Fibroblast of skin of right quadriceps (primary cell): ENCODE results near the gene MIAT.

Experiments
- DNase-seq: peaks from one replicate; pipeline ENCODE4 v3.0.0-alpha.2; 2013

Gene MIAT

GRCh38 chr22:26632422-26633155, 24.8 kb upstream of the MIAT start:
- no peak for DNase-seq

GRCh38 chr22:26634189-26634588, 23.2 kb upstream of the MIAT start:
- no peak for DNase-seq

GRCh38 chr22:26635117-26635516, 22.3 kb upstream of the MIAT start:
- no peak for DNase-seq

- DNase-seq, result no peak
These were observed 21.1 kb upstream of the MIAT start for GRCh38 chr22:26636296-26636695.

- peak; percentile 18 for DNase-seq
These were observed 14.6 kb upstream of the MIAT start for GRCh38 chr22:26642465-26643417.

- no peak for DNase-seq
These were observed 13.8 kb upstream of the MIAT start for GRCh38 chr22:26643418-26644100.

GRCh38 chr22:26646158-26646557, 11.2 kb upstream of the MIAT start:
- DNase-seq, result peak; percentile 55

GRCh38 chr22:26648011-26648497, 9.3 kb upstream of the MIAT start:
- no peak for DNase-seq

- DNase-seq, result no peak
These were observed 8.6 kb upstream of the MIAT start for GRCh38 chr22:26648528-26649388.

- no peak for DNase-seq
These were observed 6.5 kb upstream of the MIAT start for GRCh38 chr22:26650722-26651421.

- no peak for DNase-seq
These were observed 5.6 kb upstream of the MIAT start for GRCh38 chr22:26651815-26652214.

GRCh38 chr22:26658161-26658560, 773 bp downstream of the MIAT start:
- no peak for DNase-seq

- peak; percentile 93 for DNase-seq
These were observed 1.5 kb downstream of the MIAT start for GRCh38 chr22:26658671-26659478.

- no peak for DNase-seq
These were observed 3.0 kb downstream of the MIAT start for GRCh38 chr22:26660356-26660755.

GRCh38 chr22:26660961-26661578, 3.7 kb downstream of the MIAT start:
- no peak for DNase-seq

GRCh38 chr22:26662160-26662559, 4.8 kb downstream of the MIAT start:
- DNase-seq, result no peak

- DNase-seq, result no peak
These were observed 6.1 kb downstream of the MIAT start for GRCh38 chr22:26663374-26663923.

GRCh38 chr22:26665813-26666231, 8.4 kb downstream of the MIAT start:
- DNase-seq, result peak; percentile 65

GRCh38 chr22:26667140-26667539, 9.8 kb downstream of the MIAT start:
- DNase-seq, result no peak

- peak; percentile 47 for DNase-seq
These were observed 11.7 kb downstream of the MIAT start for GRCh38 chr22:26669060-26669481.
